Glutamatergic neuron (in vitro differentiated cells): ENCODE results near the gene STK17B. TPM values are rescaled to one million over a fixed set of nuclear protein-coding genes. Genes with fewer than 3 reads are reported as not detected.
"Not testable (repeated sequence)": the region's sequence is repeated elsewhere in the genome, so short reads cannot be mapped to it uniquely, and the experiment has no call there.

Experiments used
- DNase-seq: peaks from one replicate; pipeline ENCODE4 v3.0.0; 2022
- H3K27ac Mint-ChIP-seq: one replicate; pipeline ENCODE4 v1.8.0; 2020; ENCODE audit warnings: mild to moderate bottlenecking, mixed read lengths, inconsistent platforms; ENCODE audit not compliant: unreplicated experiment
- H3K27me3 Mint-ChIP-seq: one replicate; pipeline ENCODE4 v1.8.0; 2020; ENCODE audit warnings: mild to moderate bottlenecking, moderate library complexity, mixed read lengths, inconsistent platforms; ENCODE audit not compliant: unreplicated experiment
- H3K36me3 Mint-ChIP-seq: one replicate; pipeline ENCODE4 v1.8.0; 2020; ENCODE audit warnings: mild to moderate bottlenecking, mixed read lengths, inconsistent platforms; ENCODE audit not compliant: unreplicated experiment
- H3K4me1 Mint-ChIP-seq: one replicate; pipeline ENCODE4 v1.8.0; 2020; ENCODE audit warnings: mild to moderate bottlenecking, low read depth, mixed read lengths, inconsistent platforms; ENCODE audit not compliant: unreplicated experiment
- H3K4me3 Mint-ChIP-seq: one replicate; pipeline ENCODE4 v1.8.0; 2020; ENCODE audit warnings: mild to moderate bottlenecking, mixed read lengths, inconsistent platforms; ENCODE audit not compliant: unreplicated experiment
- H3K9me3 Mint-ChIP-seq: one replicate; pipeline ENCODE4 v1.8.0; 2020; ENCODE audit warnings: mild to moderate bottlenecking, moderate library complexity, mixed read lengths, inconsistent platforms; ENCODE audit not compliant: unreplicated experiment
- CTCF ChIP-seq: fragments of 200-600 bp; sonication (generic); IDR thresholded peaks from one replicate; pipeline ENCODE4 v1.5.0; 2021; ENCODE audit not compliant: partially characterized antibody, unreplicated experiment
- total RNA-seq: library from RNA; stranded (reverse); fragmentation: NEBNext Ultra II Directional; extraction: Animal tissue kit (Norgen Biotek cat#: 25700); gene quantifications from one replicate; pipeline ENCODE4 v1.2.1, GENCODE V29; 2021; ENCODE audit not compliant: unreplicated experiment

Gene STK17B
- total RNA-seq, 1 donor from 2014 or later, result 2.5 TPM

GRCh38 chr2:196195758-196196157, 24.4 kb upstream of the STK17B start:
- no peak for TF ChIP-seq CTCF
- Mint-ChIP-seq H3K4me1 (no peaks in the 10 kb centered on the region), H3K4me3 (no peak overlapping the region), H3K9me3 (peaks cover 3% of the 10 kb centered on the region), H3K27ac (no peak overlapping the region), H3K36me3 (no peaks in the 10 kb centered on the region), H3K27me3 (no peaks in the 10 kb centered on the region)
- no peak for DNase-seq

- H3K4me3 Mint-ChIP-seq, result no peak overlapping the region
- no peaks in the 10 kb centered on the region for H3K4me1 Mint-ChIP-seq
- H3K9me3 Mint-ChIP-seq, result peaks cover 3% of the 10 kb centered on the region
- no peaks in the 10 kb centered on the region for H3K27me3 Mint-ChIP-seq
- TF ChIP-seq CTCF, result no peak
- DNase-seq, result no peak
- H3K36me3 Mint-ChIP-seq, result no peaks in the 10 kb centered on the region
- no peak overlapping the region for H3K27ac Mint-ChIP-seq
Observed at GRCh38 chr2:196195302-196195701, 23.9 kb upstream of the STK17B start.

GRCh38 chr2:196191541-196191940, 20.2 kb upstream of the STK17B start:
- DNase-seq, result no peak
- H3K4me1 Mint-ChIP-seq, result no peaks in the 10 kb centered on the region
- no peak overlapping the region for H3K4me3 Mint-ChIP-seq
- H3K36me3 Mint-ChIP-seq, result no peaks in the 10 kb centered on the region
- no peak for TF ChIP-seq CTCF
- no peak overlapping the region for H3K27ac Mint-ChIP-seq
- peaks cover 3% of the 10 kb centered on the region for H3K9me3 Mint-ChIP-seq
- H3K27me3 Mint-ChIP-seq, result no peaks in the 10 kb centered on the region

- TF ChIP-seq CTCF, result no peak
- Mint-ChIP-seq H3K36me3 (no peaks in the 10 kb centered on the region), H3K4me1 (no peaks in the 10 kb centered on the region), H3K27ac (no peak overlapping the region), H3K27me3 (no peaks in the 10 kb centered on the region), H3K9me3 (peaks cover 3% of the 10 kb centered on the region), H3K4me3 (no peak overlapping the region)
- no peak for DNase-seq
Observed at GRCh38 chr2:196187898-196188458, 16.6 kb upstream of the STK17B start.

GRCh38 chr2:196187175-196187700, 15.9 kb upstream of the STK17B start:
- not testable (repeated sequence) for H3K4me3 Mint-ChIP-seq, H3K36me3 Mint-ChIP-seq, H3K9me3 Mint-ChIP-seq, H3K4me1 Mint-ChIP-seq, DNase-seq, H3K27me3 Mint-ChIP-seq, H3K27ac Mint-ChIP-seq
